Large intestine (tissue), 3 donors: ENCODE data around the gene MTTP. TPM values are rescaled to one million over a fixed set of nuclear protein-coding genes. Genes with fewer than 3 reads are reported as not detected.
A peak's percentile ranks its signal among the peaks of the same experiment; 100 is the strongest.

Experiments
- DNase-seq, 2 donors: peaks; one replicate each; pipeline versions ENCODE4 v3.0.0 to v3.0.0-alpha.2; 2013
- H3K27ac ChIP-seq: one replicate; pipeline ENCODE4 v1.5.1; 2013; ENCODE audit warnings: low read length
- H3K27me3 ChIP-seq: 2 replicates; pipeline ENCODE4 v1.6.1; 2013; ENCODE audit warnings: low read length; ENCODE audit not compliant: control insufficient read depth, insufficient read depth
- H3K36me3 ChIP-seq: 2 replicates; pipeline ENCODE4 v1.6.1; 2013; ENCODE audit warnings: low read length; ENCODE audit not compliant: control insufficient read depth, insufficient read depth
- H3K4me1 ChIP-seq: one replicate; pipeline ENCODE4 v1.6.1; 2013; ENCODE audit warnings: low read length; ENCODE audit not compliant: control insufficient read depth, insufficient read depth
- H3K4me3 ChIP-seq: one replicate; pipeline ENCODE4 v1.5.1; 2013; ENCODE audit warnings: low read length
- H3K9me3 ChIP-seq: one replicate; pipeline ENCODE4 v1.6.1; 2013; ENCODE audit warnings: mild to moderate bottlenecking, low read depth, low read length, moderate library complexity; ENCODE audit not compliant: control insufficient read depth
- WGBS: methylation state at CpG from one replicate; pipeline ENCODE4 v1.1.5; 2013; ENCODE audit warnings: low lambda C conversion rate; ENCODE audit not compliant: insufficient coverage; 5-methylcytosine and 5-hydroxymethylcytosine counted together
- polyA plus RNA-seq: library from polyadenylated mRNA; unstranded; fragments of 120-200 nt; gene quantifications from one replicate; pipeline ENCODE4 v1.2.1, GENCODE V29; 2013

The MTTP gene
- polyA plus RNA-seq, 1 donor = 459 TPM

GRCh38 chr4:99615170-99615820 is 40.7 kb downstream of the MTTP start:
- no peak for DNase-seq
- no peak overlapping the region for H3K27ac ChIP-seq
- no peaks in the 10 kb centered on the region for H3K9me3 ChIP-seq
- no peak overlapping the region for H3K4me3 ChIP-seq
- H3K4me1 ChIP-seq = no peaks in the 10 kb centered on the region
- no peaks in the 10 kb centered on the region for H3K27me3 ChIP-seq
- H3K36me3 ChIP-seq = peaks cover 48% of the 10 kb centered on the region
- no CpG with 5 or more reads among the region's 1 CpG for WGBS

DNA sequence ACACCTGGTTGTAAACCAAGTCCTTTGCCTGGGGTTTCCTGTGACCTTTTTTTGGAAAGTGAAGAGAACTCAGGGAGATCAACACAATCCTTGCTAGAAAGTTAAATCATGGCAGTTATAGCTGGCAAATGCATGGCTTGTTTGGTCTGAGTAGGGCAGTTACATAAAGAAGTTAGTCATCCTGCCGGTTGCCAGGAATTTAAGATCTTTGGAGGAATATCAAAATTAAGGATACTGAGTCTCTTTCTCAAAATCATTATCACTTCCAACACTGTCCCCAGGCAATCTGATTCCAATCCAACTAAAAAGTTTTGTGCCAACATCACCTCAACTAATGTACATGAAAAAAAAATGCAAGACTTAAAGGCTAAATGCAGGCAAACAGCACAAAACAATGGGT is 42.8 kb downstream of the MTTP start:
- H3K4me3 ChIP-seq = no peak overlapping the region
- WGBS = no CpG with 5 or more reads among the region's 1 CpG
- H3K36me3 ChIP-seq = peaks cover 47% of the 10 kb centered on the region
- H3K9me3 ChIP-seq = no peaks in the 10 kb centered on the region
- H3K27ac ChIP-seq = no peak overlapping the region
- no peak for DNase-seq
- no peaks in the 10 kb centered on the region for H3K4me1 ChIP-seq
- no peaks in the 10 kb centered on the region for H3K27me3 ChIP-seq

GRCh38 chr4:99622341-99622740 is 47.7 kb downstream of the MTTP start:
- no peaks in the 10 kb centered on the region for H3K9me3 ChIP-seq
- no peak for DNase-seq
- 86% methylated on average over 1 of the region's 1 CpG for WGBS
- H3K27me3 ChIP-seq = no peaks in the 10 kb centered on the region
- peaks cover 34% of the 10 kb centered on the region for H3K36me3 ChIP-seq
- H3K4me3 ChIP-seq = no peak overlapping the region
- no peak overlapping the region for H3K27ac ChIP-seq
- H3K4me1 ChIP-seq = peaks cover 2% of the 10 kb centered on the region

GRCh38 chr4:99624141-99624719 is 49.6 kb downstream of the MTTP start:
- Histone ChIP-seq H3K27ac (no peak overlapping the region), H3K4me1 (peaks cover 2% of the 10 kb centered on the region), H3K4me3 (no peak overlapping the region), H3K27me3 (no peaks in the 10 kb centered on the region), H3K36me3 (peaks cover 23% of the 10 kb centered on the region), H3K9me3 (no peaks in the 10 kb centered on the region)
- peak in 1 of 2 donors; percentile 11 for DNase-seq
- no CpG with 5 or more reads among the region's 4 CpGs for WGBS

DNA sequence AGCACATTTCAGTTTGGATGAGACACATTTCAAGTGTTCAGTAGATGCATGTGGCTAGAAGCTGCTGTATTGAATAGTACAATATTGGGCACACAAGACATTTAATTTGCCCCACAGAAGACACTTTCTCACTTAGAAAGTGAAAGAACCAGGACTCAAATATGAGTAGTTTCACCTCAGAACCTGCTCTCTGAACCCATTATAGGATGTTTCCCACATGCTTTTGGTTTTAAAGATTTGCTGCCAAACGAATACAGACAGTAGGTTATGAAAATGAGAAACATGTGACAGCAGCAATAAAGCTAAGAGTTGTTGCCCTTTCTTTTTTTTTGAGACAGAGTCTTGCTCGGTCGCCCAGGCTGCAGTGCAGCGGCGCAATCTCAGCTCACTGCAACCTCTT is 50.7 kb downstream of the MTTP start:
- WGBS = no CpG with 5 or more reads among the region's 5 CpGs
- Histone ChIP-seq H3K27me3 (no peaks in the 10 kb centered on the region), H3K4me1 (peaks cover 2% of the 10 kb centered on the region), H3K9me3 (no peaks in the 10 kb centered on the region), H3K36me3 (peaks cover 23% of the 10 kb centered on the region), H3K27ac (peak overlapping the region; percentile 15), H3K4me3 (no peak overlapping the region)
- DNase-seq = peak in 1 of 2 donors; percentile 23

DNA sequence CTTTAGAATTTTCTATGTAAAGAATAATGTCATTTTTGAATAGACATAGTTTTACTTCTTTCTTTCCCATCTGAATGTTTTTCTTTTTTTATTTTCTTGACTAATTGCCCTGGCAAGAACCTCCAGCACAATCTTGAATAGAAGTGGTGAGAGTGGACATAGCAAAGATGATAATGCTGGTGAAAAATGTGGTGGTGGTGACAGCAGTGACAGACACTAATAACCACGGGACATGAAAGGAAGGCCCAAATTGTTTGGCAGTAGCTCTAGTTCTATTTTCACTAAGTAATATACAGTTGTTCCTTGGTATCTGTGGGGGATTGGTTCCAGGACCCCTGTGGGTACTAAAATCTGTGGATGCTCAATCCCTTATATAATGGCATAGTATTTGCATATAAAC is 53.4 kb downstream of the MTTP start:
- Histone ChIP-seq H3K36me3 (peaks cover 10% of the 10 kb centered on the region), H3K9me3 (no peaks in the 10 kb centered on the region), H3K27ac (no peak overlapping the region), H3K4me3 (no peak overlapping the region), H3K4me1 (peaks cover 2% of the 10 kb centered on the region), H3K27me3 (no peaks in the 10 kb centered on the region)
- DNase-seq = no peak
- no CpG with 5 or more reads among the region's 1 CpG for WGBS

DNA sequence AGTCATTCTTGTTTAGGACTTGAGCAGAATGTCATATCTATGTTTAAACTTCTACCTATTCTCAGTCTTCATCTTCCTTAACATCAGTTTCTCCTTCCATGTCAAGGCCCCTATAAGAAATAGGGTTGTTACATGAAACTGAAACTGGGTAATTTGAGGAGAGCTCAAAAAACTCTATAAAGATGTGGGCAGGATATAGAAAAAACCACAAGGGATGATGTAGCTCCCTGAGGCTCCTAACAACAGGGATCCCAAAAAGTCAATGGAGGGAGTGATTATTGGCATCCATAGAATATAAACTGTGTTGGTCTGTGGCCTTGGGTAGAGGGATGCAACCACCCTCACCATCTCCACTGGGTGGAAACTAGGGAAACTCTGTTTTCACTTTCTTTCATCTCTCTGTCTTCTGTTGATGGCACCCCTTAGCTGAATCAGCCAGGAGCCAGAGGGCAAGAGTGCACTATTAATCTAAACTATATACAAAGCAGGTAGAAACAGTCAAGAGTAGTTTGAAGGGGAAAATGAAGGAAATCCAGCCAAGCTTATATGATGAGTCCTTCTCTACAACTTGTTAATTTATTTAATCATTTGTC is 55.4 kb downstream of the MTTP start:
- Histone ChIP-seq H3K4me1 (peaks cover 2% of the 10 kb centered on the region), H3K27me3 (no peaks in the 10 kb centered on the region), H3K27ac (no peak overlapping the region), H3K4me3 (no peak overlapping the region), H3K9me3 (no peaks in the 10 kb centered on the region), H3K36me3 (no peaks in the 10 kb centered on the region)
- DNase-seq = no peak

GRCh38 chr4:99630857-99631360 is 56.3 kb downstream of the MTTP start:
- Histone ChIP-seq H3K4me3 (no peak overlapping the region), H3K4me1 (no peaks in the 10 kb centered on the region), H3K9me3 (no peaks in the 10 kb centered on the region), H3K27ac (no peak overlapping the region), H3K27me3 (no peaks in the 10 kb centered on the region), H3K36me3 (no peaks in the 10 kb centered on the region)
- DNase-seq = no peak
- WGBS = 60% methylated on average over 1 of the region's 1 CpG

GRCh38 chr4:99633772-99634171 is 59.1 kb downstream of the MTTP start:
- no peaks in the 10 kb centered on the region for H3K9me3 ChIP-seq
- WGBS = 98% methylated on average over 8 of the region's 14 CpGs
- no peak for DNase-seq
- H3K27me3 ChIP-seq = no peaks in the 10 kb centered on the region
- no peaks in the 10 kb centered on the region for H3K36me3 ChIP-seq
- H3K4me3 ChIP-seq = no peak overlapping the region
- no peak overlapping the region for H3K27ac ChIP-seq
- no peaks in the 10 kb centered on the region for H3K4me1 ChIP-seq

- Histone ChIP-seq H3K4me1 (no peaks in the 10 kb centered on the region), H3K9me3 (no peaks in the 10 kb centered on the region), H3K27ac (no peak overlapping the region), H3K36me3 (no peaks in the 10 kb centered on the region), H3K4me3 (no peak overlapping the region), H3K27me3 (no peaks in the 10 kb centered on the region)
- no CpG with 5 or more reads among the region's 1 CpG for WGBS
- DNase-seq = no peak
Observed at GRCh38 chr4:99634742-99635360, 60.2 kb downstream of the MTTP start.
